Stimulated activated CD8-positive, alpha-beta memory T cell treated with anti-CD3 and anti-CD28 coated beads, Interleukin-15, amount 100 ng/mL, for 48 hours (primary cell): ENCODE measurements around the gene ICAM5.
"Not testable (repeated sequence)": the region's sequence is repeated elsewhere in the genome, so short reads cannot be mapped to it uniquely, and the experiment has no call there.

Source experiments
- DNase-seq, 2 donors: peaks; one replicate each; pipeline ENCODE4 v3.0.0-alpha.2; 2020; ENCODE audit warnings: low read depth in 2 of 2

The ICAM5 gene, protein sequence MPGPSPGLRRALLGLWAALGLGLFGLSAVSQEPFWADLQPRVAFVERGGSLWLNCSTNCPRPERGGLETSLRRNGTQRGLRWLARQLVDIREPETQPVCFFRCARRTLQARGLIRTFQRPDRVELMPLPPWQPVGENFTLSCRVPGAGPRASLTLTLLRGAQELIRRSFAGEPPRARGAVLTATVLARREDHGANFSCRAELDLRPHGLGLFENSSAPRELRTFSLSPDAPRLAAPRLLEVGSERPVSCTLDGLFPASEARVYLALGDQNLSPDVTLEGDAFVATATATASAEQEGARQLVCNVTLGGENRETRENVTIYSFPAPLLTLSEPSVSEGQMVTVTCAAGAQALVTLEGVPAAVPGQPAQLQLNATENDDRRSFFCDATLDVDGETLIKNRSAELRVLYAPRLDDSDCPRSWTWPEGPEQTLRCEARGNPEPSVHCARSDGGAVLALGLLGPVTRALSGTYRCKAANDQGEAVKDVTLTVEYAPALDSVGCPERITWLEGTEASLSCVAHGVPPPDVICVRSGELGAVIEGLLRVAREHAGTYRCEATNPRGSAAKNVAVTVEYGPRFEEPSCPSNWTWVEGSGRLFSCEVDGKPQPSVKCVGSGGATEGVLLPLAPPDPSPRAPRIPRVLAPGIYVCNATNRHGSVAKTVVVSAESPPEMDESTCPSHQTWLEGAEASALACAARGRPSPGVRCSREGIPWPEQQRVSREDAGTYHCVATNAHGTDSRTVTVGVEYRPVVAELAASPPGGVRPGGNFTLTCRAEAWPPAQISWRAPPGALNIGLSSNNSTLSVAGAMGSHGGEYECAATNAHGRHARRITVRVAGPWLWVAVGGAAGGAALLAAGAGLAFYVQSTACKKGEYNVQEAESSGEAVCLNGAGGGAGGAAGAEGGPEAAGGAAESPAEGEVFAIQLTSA

DNA sequence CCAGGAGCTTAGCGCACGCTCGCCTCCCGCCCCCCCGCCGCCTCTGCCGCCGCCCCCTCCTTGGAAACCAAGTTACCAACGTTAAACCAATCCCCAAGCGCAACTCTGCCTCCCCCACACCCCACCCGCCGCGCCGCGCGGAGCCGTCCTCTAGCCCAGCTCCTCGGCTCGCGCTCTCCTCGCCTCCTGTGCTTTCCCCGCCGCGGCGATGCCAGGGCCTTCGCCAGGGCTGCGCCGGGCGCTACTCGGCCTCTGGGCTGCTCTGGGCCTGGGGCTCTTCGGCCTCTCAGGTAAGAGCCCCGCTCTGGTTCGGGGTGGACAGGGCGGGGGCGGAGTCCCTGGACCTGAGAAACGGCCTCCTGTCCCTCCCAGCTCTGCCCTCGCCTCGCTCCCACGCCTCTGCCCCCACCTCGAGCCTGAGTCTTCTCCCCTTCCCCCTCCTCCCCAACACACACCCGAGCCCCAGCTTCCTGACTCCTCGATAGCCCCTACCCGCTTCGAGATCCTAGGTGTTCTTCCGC is at the start of gene ICAM5:
Gene ICAM5 (plus strand): TSS at position 117 of the 521 bp plus-strand sequence. CDS start 92 bp downstream, at position 209.
- DNase-seq, result no peak

DNA sequence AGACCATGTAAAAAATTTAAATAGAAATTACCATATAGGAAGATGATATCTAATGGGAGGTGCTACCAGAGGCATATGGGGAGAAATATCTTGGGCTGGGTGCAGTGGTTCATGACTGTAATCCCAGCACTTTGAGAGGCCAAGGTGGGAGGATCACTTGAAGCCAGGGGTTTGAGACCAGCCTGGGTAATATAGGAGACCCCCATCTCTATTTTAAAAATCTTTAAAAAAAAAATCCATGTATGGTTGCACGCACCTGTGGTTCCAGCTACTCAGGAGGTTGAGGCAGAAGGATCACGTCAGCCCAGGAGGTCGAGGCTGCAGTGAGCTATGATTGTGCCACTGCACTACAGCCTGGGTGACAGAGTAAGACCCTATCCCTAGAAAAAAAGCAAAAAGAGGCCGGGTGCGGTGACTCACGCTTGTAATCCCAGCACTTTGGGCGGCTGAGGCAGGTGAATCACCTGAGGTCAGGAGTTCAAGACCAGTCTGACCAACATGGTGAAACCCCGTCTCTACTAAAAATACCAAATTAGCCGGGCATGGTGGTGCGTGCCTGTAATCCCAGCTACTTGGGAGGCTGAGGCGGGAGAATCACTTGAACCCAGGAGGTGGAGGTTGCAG is 47.8 kb upstream of the ICAM5 start:
- DNase-seq, result not testable (repeated sequence)

DNA sequence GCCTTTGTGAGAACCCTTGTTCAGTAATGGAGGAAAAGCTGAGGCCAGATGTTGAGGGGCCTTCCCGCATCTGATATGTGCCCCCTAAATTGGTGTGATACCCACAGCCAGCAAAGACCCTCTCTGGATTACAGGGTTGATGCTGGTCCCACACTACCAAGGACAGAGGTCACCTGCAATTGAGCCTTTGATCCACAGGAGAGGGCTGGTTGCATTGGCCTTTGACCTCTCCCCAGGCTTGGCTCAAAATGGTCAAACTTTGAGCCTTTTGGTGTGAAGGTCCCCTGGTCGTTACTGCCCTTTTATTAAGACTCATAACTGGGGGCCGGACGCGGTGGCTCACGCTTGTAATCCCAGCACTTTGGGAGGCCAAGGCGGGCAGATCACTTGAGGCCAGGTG is 46.1 kb upstream of the ICAM5 start:
- no peak for DNase-seq

DNA sequence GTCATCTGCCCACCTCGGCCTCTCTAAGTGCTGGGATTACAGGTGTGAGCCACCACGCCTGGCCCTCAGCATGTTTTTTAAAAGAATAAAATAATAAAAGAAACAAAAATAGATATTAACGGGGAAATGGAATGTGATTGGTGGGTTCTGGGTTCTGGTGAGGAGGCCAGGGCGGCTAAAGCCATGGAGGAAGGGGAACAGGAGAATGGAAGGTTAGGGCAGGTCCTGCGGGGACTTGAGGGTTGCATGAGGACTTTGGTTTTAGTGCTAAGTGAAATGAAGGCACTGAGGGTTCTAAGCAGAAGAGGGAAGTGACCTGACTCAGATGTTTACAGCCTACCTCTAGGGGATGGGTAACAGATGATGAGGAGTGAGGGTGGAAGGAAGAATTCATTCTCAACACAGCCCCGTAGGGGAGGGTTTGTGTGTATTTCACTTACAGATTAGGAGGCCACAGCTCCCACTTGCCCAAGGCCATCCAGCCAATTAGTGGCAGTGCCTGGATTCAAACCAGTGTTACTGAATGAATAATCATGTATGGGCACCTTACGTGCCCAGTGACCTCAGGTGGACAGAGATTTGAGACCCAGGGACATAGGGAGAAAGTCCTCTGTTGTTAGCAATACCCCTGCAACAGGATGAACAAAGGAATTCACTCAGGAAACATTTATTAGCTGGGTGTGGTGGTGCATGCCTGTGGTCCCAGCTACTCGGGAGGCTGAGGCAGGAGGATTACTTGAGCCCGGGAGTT is 44.4 kb upstream of the ICAM5 start:
- DNase-seq, result no peak

DNA sequence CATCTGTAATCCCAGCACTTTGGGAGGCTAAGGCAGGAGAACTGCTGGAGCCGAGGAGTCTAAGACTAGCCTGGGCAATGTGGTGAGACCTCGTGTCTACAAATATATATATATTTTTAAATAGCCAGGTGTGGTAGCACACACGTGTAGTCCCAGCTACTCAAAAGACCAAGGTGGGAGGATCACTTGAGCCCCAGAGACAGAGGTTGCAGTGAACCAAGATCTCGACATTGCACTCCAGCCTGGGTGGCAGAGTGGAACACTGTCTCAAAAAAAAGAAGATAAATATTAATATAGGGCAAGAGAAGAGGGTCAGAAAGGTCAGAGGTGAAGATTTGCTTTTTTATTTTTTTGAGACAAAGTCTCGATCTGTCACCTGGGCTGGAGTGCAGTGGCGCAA is 43.2 kb upstream of the ICAM5 start:
- no peak for DNase-seq

DNA sequence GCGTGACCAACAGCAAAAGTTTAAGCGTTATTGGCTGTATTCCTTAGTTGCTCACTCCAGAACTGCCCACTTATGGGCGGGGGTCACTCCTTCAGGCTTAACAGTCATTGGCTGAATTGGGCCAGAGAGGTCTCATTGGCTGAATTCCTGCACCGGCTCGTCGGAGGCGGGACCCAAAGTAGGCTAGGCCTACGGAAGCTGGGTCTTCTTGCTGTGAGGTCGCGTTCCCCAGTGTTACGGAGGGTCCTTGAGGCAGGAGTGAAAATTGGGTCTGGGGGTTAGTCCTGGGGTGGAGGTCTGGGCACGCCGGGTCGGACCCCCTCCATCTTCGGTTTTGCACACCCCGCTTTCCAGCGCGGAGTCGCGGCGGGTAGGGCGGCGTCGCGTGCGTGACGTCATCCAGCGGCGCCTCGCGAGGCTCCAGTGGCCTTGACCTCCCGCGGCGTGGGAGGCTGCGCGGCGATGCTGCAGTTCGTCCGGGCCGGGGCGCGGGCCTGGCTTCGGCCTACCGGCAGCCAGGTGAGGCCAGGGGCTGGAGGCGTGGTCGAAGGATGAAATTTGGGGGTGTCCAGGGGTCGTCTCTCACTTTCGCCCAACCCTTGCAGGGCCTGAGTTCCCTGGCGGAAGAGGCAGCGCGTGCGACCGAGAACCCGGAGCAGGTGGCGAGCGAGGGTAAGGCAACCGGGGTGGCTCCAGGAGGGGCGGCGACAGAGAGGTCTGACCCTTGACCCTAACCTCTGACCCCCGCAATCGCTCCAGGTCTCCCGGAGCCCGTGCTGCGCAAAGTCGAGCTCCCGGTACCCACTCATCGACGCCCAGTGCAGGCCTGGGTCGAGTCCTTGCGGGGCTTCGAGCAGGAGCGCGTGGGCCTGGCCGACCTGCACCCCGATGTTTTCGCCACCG is 37.7 kb upstream of the ICAM5 start, which contains the start of gene MRPL4:
Gene MRPL4 (plus strand): TSS at position 423 of the 903 bp plus-strand sequence. CDS start 40 bp downstream, at position 463.
- DNase-seq, result peak; percentile 93 to 94

DNA sequence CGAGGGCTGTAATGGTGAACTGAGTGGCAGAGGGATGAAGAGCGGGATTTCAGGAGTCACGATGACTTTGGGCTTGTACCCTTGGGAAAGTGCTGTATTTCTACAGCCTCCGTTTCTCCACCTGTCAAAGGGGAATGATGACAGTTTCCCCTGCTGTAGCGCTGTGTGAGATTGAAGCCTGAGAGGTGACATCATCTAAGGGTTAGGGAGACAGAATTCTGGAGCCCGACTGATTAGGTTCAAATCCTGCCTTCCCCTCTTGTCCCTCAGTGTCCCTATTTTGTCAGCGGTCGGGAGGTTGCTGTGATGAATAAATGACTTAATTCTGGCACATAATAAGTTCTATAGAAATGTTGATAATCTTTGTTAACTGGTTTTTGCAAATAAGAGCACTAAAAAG is 37.0 kb upstream of the ICAM5 start:
- no peak for DNase-seq

DNA sequence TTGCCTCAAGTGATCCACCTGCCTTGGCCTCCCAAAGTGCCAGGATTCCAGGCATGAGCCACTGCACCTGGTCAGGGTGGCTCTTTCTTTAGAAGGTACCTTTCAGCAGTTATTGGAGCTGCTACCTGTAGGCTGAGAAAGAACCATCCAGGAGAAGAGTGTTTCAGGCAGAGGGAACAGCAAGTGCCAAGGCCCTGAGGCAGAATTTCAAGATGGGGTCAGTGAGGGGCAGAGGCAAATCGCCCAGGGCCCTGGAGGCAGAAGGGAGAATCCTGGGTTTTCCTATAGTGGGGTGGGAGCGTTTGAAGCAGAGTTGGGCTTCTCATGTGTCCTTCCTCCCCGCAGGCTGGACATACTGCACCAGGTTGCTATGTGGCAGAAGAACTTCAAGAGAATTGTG is 35.5 kb upstream of the ICAM5 start:
- no peak for DNase-seq

DNA sequence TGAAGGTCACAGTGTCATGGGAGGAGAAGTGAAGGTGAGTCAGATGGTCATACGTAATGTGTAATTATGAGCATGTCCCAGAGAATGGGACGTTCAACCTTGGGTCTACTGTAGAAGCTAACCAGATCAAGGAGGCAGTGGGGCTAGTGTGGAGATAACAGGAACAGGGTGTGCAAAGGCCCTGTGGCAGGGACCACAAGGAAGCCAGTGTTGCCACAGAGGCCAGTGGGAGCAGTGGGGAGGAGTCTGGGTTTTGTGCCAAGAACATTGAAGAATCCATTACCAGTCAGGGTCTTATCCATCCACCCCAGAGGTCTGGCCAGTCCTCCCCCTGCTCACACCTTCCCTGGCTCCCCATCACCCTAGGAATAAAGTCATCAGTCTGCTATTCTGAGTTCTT is 34.4 kb upstream of the ICAM5 start:
- no peak for DNase-seq

DNA sequence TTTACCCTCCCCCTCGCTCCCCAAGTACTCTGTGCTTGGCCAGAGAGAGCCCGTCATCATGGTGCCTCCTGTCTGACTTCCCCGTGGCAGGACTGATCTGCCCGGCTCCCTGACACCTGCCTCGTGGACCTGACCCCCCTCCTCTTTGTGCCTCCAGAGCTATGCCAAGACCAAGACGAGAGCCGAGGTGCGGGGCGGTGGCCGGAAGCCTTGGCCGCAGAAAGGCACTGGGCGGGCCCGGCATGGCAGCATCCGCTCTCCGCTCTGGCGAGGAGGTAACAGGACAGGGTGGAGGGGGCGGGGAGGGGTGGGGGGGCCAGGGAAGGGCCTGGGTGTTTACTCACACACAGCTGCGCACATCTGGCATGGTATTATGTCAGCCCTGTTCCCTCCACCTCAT is 33.2 kb upstream of the ICAM5 start:
- no peak for DNase-seq

DNA sequence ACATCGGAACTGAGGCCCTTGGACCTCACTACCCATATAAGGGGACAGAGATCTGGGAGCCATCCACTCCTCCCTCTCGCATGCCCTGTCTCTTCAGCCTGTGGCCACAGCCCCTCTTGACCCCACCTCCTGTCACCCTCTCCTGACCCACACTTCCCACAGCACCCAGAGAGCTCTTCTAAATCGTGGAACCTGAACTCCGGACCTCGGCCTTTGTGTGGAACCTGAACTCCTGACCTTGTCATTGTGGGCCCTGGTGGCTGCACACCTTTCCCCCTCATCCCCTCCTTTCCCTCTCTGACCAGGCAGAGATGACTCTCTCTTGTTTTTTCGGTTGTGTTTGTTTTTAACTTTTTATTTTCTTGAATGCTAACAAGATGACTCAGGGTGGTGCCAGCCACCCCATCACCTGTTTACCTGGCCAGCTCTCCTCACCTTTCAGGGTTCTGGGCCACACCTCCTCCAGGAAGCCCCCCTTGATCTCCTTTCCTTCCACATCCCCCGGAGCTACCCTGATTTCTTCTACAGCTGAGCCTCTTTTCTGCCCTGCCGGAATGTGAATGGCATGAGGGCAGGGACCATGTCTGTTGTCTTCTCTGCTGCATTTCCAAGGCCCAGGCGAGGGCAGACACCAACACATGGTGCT is 32.7 kb upstream of the ICAM5 start:
- DNase-seq, result no peak

DNA sequence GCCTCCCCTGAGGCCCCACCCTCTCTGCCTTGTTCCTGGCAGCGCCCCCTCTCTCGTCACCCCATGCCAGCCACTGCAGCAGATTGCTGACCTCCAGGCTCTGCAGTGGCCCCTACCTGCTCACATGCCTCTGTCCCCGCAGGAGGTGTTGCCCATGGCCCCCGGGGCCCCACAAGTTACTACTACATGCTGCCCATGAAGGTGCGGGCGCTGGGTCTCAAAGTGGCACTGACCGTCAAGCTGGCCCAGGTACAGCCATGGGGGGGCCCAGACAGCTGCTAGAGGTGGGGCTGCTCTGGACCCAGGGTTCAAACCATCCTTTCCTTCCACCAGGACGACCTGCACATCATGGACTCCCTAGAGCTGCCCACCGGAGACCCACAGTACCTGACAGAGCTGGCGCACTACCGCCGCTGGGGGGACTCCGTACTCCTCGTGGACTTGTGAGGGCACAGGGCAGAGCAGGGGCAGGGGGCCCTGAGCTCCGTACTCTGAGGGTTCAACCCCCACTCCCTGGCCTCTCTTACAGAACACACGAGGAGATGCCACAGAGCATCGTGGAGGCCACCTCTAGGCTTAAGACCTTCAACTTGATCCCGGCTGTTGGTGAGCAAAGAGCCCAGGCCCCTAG is 31.6 kb upstream of the ICAM5 start:
- no peak for DNase-seq

DNA sequence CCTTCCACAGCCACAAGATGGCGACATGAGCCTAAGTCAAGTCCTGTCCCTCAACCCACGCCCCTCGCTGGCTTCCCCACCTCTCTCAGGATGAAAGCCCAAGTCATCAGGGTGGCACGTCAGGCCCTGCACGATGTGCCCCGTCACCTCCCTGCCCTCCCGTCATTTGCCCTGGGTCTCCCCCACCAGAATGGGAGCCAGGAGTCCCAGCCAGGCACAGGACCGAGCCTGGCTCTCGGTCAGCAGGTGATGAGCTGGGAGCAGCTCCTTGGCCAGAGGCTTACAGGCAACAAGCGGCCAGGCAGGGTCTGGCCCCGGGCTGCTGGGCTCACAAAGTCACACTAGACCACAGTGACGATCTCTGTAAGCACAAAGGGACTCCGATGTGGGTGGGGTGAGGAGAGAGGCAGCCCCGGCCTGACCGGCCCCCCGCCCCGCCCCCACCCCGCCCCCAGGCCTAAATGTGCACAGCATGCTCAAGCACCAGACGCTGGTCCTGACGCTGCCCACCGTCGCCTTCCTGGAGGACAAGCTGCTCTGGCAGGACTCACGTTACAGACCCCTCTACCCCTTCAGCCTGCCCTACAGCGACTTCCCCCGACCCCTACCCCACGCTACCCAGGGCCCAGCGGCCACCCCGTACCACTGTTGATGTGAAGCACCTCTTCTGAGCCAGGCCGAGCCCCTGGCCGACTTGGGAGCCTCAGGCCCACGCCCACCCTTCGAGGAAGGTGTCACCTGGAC is 30.4 kb upstream of the ICAM5 start:
- DNase-seq, result peak; percentile 82 to 91

DNA sequence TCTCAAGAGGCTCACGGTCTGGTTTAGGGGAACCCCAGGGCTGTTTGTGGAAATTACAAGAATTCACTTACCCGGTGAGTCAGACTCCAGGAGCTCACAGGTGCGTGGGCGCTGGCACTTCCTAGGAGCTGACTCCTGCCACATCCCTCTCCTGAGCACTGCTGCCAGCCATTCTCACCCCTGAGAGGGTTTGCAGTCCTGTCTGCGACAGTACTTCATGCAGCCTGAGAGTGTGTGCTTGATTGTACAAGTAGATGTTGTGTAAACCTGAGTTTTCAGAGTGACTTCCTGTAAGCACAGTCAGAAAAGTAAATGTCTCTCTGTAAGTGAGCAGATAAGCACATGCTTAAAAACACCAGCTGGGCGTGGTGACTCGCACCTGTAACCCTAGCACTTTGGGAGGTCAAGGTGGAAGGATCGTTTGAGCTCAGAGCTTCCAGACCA is 29.6 kb upstream of the ICAM5 start:
- DNase-seq, result peak; percentile 65 to 67

DNA sequence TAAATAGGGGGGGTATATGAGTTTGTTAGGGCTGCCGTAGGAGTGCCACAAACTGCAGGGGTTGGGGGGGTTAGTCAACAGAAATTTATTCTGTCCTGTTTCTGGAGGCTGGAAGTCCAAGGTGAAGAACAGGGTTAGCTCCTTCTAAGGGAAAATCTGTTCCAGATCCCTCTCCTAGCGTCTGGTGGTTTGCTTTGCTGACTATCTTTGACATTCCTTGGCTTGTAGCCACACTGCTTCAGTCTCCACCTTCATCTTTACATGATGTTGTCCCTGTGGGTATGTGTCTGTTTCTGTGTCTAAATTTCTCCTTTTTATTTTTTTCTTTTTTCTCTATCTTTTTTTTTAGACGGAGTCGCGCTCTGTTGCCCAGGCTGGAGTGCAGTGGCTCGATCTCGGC is 27.0 kb upstream of the ICAM5 start:
- DNase-seq, result no peak

DNA sequence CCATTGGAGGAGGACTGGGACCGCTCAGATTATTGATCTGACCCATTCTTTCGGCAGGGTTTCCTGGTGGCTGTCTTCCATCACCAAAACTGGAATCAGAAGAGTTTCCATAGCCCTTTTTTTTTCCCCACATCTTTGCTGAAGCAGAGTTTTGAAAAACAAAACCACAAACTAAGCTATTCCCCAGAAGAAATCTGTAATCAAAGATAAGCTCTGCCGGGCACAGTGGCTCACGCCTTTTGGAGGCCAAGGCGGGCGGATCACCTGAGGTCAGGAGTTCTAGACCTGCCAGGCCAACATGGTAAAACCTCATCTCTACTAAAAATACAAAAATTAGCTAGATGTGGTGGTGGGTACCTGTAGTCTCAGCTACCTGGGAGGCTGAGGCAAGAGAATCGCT is 23.0 kb upstream of the ICAM5 start:
- DNase-seq, result no peak

DNA sequence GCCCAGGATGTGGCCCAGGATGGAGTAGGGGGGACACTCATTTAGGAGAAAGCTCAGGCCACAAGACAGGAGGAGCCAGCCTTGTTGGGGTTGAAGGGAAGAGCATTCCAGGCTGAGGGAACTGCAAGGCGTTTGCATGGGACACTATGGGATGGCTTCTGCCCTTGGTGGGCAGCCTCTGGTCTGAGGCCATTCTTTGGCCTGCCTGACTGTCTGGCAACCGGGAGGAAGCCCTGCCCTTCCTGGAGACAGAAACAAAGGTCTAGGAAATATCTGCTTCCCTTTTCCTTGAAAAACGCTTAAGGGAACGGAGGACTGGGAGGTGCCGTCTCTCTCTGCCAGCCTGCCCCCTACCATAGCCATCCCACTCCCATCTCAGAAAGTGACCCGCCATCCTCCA is 21.7 kb upstream of the ICAM5 start:
- no peak for DNase-seq
